ENCODE data around the gene CHTF18.

DNA sequence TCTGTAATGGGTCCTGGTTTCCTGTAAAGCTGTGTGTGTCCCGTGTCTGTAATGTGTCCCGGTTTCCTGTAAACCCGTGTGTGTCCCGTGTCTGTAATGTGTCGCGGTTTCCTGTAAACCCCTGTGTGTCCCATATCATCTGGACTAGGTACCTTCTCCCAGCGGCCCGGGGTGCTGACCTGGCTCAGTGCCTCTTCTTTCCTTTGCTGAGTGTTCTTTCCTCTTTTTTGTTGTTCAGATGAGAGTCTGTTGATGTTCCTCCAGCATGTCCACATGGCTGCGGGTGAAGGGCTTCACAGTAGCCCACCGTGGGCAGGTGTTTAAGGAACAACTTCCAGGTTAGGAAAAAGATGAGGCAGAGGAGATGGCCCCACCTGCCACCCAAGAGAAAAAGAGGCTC lies 58.7 kb downstream of the CHTF18 start:
- TF ChIP-seq CTCF (IDR thresholded peaks at IDR 0.05) (no peak), POLR2A (IDR thresholded peaks at IDR 0.05) (no peak)

All from esophagus squamous epithelium (tissue), 4 donors.